Hepatocyte (in vitro differentiated cells): ENCODE measurements around the gene RPL4. TPM values are rescaled to one million over a fixed set of nuclear protein-coding genes. Genes with fewer than 3 reads are reported as not detected.

ENCODE experiments used
- DNase-seq: peaks from one replicate; pipeline ENCODE4 v3.0.0-alpha.2; 2016; ENCODE audit warnings: low spot score
- H2AFZ ChIP-seq: fragments of 200-600 bp; sonication (generic); 2 replicates; pipeline ENCODE4 v1.6.0; 2016; ENCODE audit warnings: antibody characterized with exemption, mild to moderate bottlenecking
- H3K27ac ChIP-seq: fragments of 200-600 bp; sonication (generic); 2 replicates; pipeline ENCODE4 v1.5.1; 2016; ENCODE audit warnings: mild to moderate bottlenecking
- H3K27me3 ChIP-seq: fragments of 200-600 bp; sonication (generic); 2 replicates; pipeline ENCODE4 v1.6.1; 2016
- H3K36me3 ChIP-seq: fragments of 200-600 bp; sonication (generic); replicated peaks from 2 replicates; pipeline ENCODE4 v1.5.1; 2016; ENCODE audit warnings: low read depth; ENCODE audit not compliant: insufficient read depth
- H3K4me1 ChIP-seq: fragments of 200-600 bp; sonication (generic); 2 replicates; pipeline ENCODE4 v1.5.1; 2016; ENCODE audit warnings: mild to moderate bottlenecking, moderate library complexity; ENCODE audit not compliant: insufficient read depth
- H3K4me2 ChIP-seq: fragments of 200-600 bp; sonication (generic); 2 replicates; pipeline ENCODE4 v1.6.0; 2016
- H3K4me3 ChIP-seq: fragments of 200-600 bp; sonication (generic); 2 replicates; pipeline ENCODE4 v1.5.1; 2016; ENCODE audit warnings: mild to moderate bottlenecking
- H3K79me2 ChIP-seq: fragments of 200-600 bp; sonication (generic); 2 replicates; pipeline ENCODE4 v1.6.0; 2017; ENCODE audit warnings: mild to moderate bottlenecking
- H3K9me2 ChIP-seq: fragments of 200-600 bp; sonication (generic); replicated peaks from 2 replicates; pipeline ENCODE4 v1.6.0; 2017; ENCODE audit warnings: mild to moderate bottlenecking; ENCODE audit not compliant: insufficient read depth
- H3K9me3 ChIP-seq: fragments of 200-600 bp; sonication (generic); 2 replicates; pipeline ENCODE4 v1.5.1; 2016; ENCODE audit warnings: low read depth, mild to moderate bottlenecking
- H4K20me1 ChIP-seq: fragments of 200-600 bp; sonication (generic); 2 replicates; pipeline ENCODE4 v1.6.0; 2016; ENCODE audit warnings: mild to moderate bottlenecking; ENCODE audit not compliant: insufficient read depth, poor library complexity, severe bottlenecking
- EZH2 ChIP-seq: fragments of 200-600 bp; sonication (generic); IDR thresholded peaks from 2 replicates; pipeline ENCODE4 v1.6.1; 2016; ENCODE audit warnings: antibody characterized with exemption, mild to moderate bottlenecking, borderline replicate concordance
- EZH2phosphoT487 ChIP-seq: fragments of 200-600 bp; sonication (generic); IDR thresholded peaks from one replicate; pipeline ENCODE4 v1.6.1; 2018; ENCODE audit warnings: antibody characterized with exemption, mild to moderate bottlenecking, low read depth, moderate library complexity; ENCODE audit not compliant: unreplicated experiment, severe bottlenecking
- WGBS: methylation state at CpG from one replicate; pipeline ENCODE4 v1.1.6; 2016; ENCODE audit warnings: low lambda C conversion rate; ENCODE audit errors: missing lambda C conversion rate; 5-methylcytosine and 5-hydroxymethylcytosine counted together
- polyA plus RNA-seq: library from polyadenylated mRNA; unstranded; fragments of >200 nt; fragmentation: Nextera tagmentation; extraction: Ambion mirVana; gene quantifications from 2 replicates; pipeline ENCODE4 v1.2.1, GENCODE V29; 2016
- total RNA-seq: library from RNA; depleted of rRNA; stranded (reverse); fragments of >200 nt; gene quantifications from 2 replicates; pipeline ENCODE4 v1.2.3, GENCODE V29; 2014
- TF ChIP-seq, protein P1 (sequence below): fragments of 200-600 bp; sonication (generic); IDR thresholded peaks from 2 replicates; pipeline ENCODE4 v1.5.1; 2016; ENCODE audit warnings: antibody characterized with exemption, mild to moderate bottlenecking; ENCODE audit not compliant: poor library complexity

The RPL4 gene
- total and polyA plus RNA-seq, 2 experiments from 2014 or later = 698 to 3,351 TPM

DNA sequence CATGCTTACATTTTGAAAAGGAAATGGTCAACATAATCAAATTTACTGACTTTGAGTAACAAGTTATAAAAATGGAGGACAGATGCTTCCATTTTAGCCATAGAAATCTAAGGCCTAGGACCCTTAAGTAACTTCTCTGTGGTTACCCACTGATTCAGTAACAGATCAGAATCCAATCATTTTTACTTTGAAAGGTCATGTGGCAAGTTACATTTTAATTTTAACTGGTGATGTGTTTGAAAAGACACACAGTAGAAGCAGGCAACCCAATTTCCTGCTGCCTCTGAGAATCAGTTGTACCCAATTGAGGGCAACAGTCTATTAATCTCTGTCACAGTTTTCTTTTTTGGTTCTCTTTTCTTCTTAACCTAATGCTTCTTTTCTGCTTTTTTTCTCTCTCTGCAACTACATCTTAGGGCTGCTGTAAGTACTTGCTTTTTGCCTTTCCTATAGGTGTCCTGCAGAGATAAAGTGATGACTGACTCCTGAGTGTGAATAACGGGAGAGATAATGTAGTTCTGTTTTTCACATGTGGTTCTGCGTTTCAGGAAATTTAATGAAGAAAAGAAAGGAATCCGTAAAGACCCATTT, 3.7 kb upstream of the RPL4 start:
- H3K4me2 ChIP-seq = no peak overlapping the region
- no peaks in the 10 kb centered on the region for H3K9me2 ChIP-seq
- H4K20me1 ChIP-seq = peaks cover 10% of the 10 kb centered on the region
- H2AFZ ChIP-seq = no peak overlapping the region
- DNase-seq = no peak
- H3K27me3 ChIP-seq = no peaks in the 10 kb centered on the region
- H3K9me3 ChIP-seq = no peaks in the 10 kb centered on the region
- no peak overlapping the region for H3K4me3 ChIP-seq
- WGBS = 89% methylated on average over 3 of the region's 3 CpGs
- peaks cover 30% of the 10 kb centered on the region for H3K79me2 ChIP-seq
- H3K36me3 ChIP-seq = no peaks in the 10 kb centered on the region
- TF ChIP-seq, protein P1, sequence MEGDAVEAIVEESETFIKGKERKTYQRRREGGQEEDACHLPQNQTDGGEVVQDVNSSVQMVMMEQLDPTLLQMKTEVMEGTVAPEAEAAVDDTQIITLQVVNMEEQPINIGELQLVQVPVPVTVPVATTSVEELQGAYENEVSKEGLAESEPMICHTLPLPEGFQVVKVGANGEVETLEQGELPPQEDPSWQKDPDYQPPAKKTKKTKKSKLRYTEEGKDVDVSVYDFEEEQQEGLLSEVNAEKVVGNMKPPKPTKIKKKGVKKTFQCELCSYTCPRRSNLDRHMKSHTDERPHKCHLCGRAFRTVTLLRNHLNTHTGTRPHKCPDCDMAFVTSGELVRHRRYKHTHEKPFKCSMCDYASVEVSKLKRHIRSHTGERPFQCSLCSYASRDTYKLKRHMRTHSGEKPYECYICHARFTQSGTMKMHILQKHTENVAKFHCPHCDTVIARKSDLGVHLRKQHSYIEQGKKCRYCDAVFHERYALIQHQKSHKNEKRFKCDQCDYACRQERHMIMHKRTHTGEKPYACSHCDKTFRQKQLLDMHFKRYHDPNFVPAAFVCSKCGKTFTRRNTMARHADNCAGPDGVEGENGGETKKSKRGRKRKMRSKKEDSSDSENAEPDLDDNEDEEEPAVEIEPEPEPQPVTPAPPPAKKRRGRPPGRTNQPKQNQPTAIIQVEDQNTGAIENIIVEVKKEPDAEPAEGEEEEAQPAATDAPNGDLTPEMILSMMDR = no peak
- TF ChIP-seq EZH2phosphoT487 (no peak), EZH2 (no peak)
- H3K27ac ChIP-seq = no peak overlapping the region
- H3K4me1 ChIP-seq = no peaks in the 10 kb centered on the region

DNA sequence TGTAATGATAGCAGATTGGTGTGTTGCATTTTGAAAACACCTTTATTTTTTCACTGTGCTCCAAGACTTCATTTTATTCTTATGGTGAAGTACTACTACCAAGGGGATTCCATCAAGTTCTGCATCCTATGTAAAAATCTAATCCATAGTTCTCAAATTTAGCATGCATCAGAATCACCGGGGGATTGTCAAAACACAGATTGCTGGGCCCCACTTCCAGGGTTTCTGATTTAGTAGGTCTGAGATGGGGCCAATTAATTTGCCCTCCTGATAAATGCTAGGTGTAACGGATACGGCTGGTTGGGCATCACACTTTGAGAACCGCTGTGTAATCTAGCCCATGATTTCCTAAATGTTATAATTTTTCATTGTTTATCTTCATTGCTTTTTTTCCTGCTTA, 1.2 kb upstream of the RPL4 start:
- Histone ChIP-seq H3K27ac (peak overlapping the region; percentile 99), H3K9me3 (no peaks in the 10 kb centered on the region), H3K4me2 (peak overlapping the region; percentile 91), H3K27me3 (no peaks in the 10 kb centered on the region), H3K4me3 (peak overlapping the region; percentile 91), H2AFZ (peak overlapping the region; percentile 95), H4K20me1 (peaks cover 31% of the 10 kb centered on the region), H3K36me3 (peaks cover 11% of the 10 kb centered on the region), H3K79me2 (peaks cover 55% of the 10 kb centered on the region), H3K4me1 (peaks cover 13% of the 10 kb centered on the region), H3K9me2 (no peaks in the 10 kb centered on the region)
- WGBS = 58% methylated on average over 4 of the region's 4 CpGs
- DNase-seq = no peak
- TF ChIP-seq, protein P1 = no peak
- TF ChIP-seq EZH2phosphoT487 (no peak), EZH2 (no peak)

DNA sequence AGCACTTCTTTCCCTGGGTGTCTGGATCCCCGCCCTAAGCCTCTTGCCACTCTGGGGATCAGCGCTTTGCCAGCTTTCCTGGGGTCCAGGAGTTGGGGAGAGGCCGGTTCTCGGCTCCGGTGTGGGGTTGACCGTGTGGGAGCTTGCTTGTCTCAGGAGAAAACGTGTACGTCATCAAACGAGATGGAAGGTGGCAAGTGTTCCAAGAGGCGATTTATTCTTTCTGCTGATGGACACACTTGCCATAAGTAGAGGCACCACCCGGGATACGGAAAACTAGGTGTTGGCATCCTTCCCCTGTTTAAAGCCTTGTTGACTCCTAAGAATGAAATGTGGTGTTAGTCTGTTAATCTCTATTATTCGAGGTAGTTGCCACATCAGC, 766 bp upstream of the RPL4 start:
- under 1% methylated on average over 13 of the region's 13 CpGs for WGBS
- no peak for TF ChIP-seq EZH2phosphoT487
- TF ChIP-seq, protein P1 = no peak
- no peak for TF ChIP-seq EZH2
- peak overlapping the region; percentile 91 for H3K4me3 ChIP-seq
- H3K36me3 ChIP-seq = peaks cover 11% of the 10 kb centered on the region
- peak overlapping the region; percentile 99 for H3K27ac ChIP-seq
- H2AFZ ChIP-seq = peak overlapping the region; percentile 95
- no peaks in the 10 kb centered on the region for H3K9me3 ChIP-seq
- H3K4me2 ChIP-seq = peak overlapping the region; percentile 91
- no peaks in the 10 kb centered on the region for H3K27me3 ChIP-seq
- peaks cover 31% of the 10 kb centered on the region for H4K20me1 ChIP-seq
- DNase-seq = no peak
- peaks cover 59% of the 10 kb centered on the region for H3K79me2 ChIP-seq
- H3K9me2 ChIP-seq = no peaks in the 10 kb centered on the region
- H3K4me1 ChIP-seq = peaks cover 13% of the 10 kb centered on the region
